ENCODE data around the gene MBTD1.

- TF ChIP-seq CTCF (IDR thresholded peaks at IDR 0.05) (no peak), POLR2A (IDR thresholded peaks at IDR 0.05) (no peak), POLR2AphosphoS5 (IDR thresholded peaks at IDR 0.05) (no peak)
Measured at GRCh38 chr17:51244041-51244440, 15.8 kb downstream of the MBTD1 start.
